BE2C (cell line): ENCODE data around the gene NEU1.
"Not testable (repeated sequence)": the region's sequence is repeated elsewhere in the genome, so short reads cannot be mapped to it uniquely, and the experiment has no call there.

ENCODE experiments used
- DNase-seq: peaks from one replicate; pipeline ENCODE4 v3.0.0-alpha.2; 2020
- H3K27me3 ChIP-seq: fragments of 250-450 bp; sonication (Bioruptor Pico); 2 replicates; pipeline ENCODE4 v1.5.1; 2020; ENCODE audit warnings: mild to moderate bottlenecking
- H3K36me3 ChIP-seq: fragments of 250-450 bp; sonication (Bioruptor Pico); 2 replicates; pipeline ENCODE4 v1.5.1; 2020; ENCODE audit warnings: mild to moderate bottlenecking
- H3K4me1 ChIP-seq: fragments of 250-450 bp; sonication (Bioruptor Pico); 2 replicates; pipeline ENCODE4 v1.5.1; 2020
- H3K4me3 ChIP-seq: 2 replicates; pipeline ENCODE4 v1.5.1; 2011; ENCODE audit warnings: low read depth, low read length
- H3K9me3 ChIP-seq: fragments of 250-450 bp; sonication (Bioruptor Pico); 2 replicates; pipeline ENCODE4 v1.5.1; 2020
- CTCF ChIP-seq: IDR thresholded peaks from 2 replicates; pipeline ENCODE4 v1.5.1; 2012; ENCODE audit warnings: mild to moderate bottlenecking, low read depth, low read length

The NEU1 gene

GRCh38 chr6:31870385-31870921 lies 7.8 kb upstream of the NEU1 start:
- no peak for DNase-seq

GRCh38 chr6:31869343-31869742 lies 6.7 kb upstream of the NEU1 start:
- DNase-seq, result no peak
- H3K36me3 ChIP-seq, result no peaks in the 10 kb centered on the region
- no peak overlapping the region for H3K4me3 ChIP-seq
- H3K9me3 ChIP-seq, result no peaks in the 10 kb centered on the region
- no peak for TF ChIP-seq CTCF
- no peaks in the 10 kb centered on the region for H3K4me1 ChIP-seq
- no peaks in the 10 kb centered on the region for H3K27me3 ChIP-seq

More at GRCh38 chr6:31870385-31870921, 7.8 kb upstream of the NEU1 start:
- peak; percentile 6; the same call in 1 of the 2 replicates for TF ChIP-seq CTCF
- no peaks in the 10 kb centered on the region for H3K4me1 ChIP-seq
- H3K27me3 ChIP-seq, result no peaks in the 10 kb centered on the region
- no peaks in the 10 kb centered on the region for H3K36me3 ChIP-seq
- H3K9me3 ChIP-seq, result no peaks in the 10 kb centered on the region
- H3K4me3 ChIP-seq, result no peak overlapping the region

- DNase-seq, H3K36me3 ChIP-seq, H3K9me3 ChIP-seq, H3K27me3 ChIP-seq, H3K4me3 ChIP-seq, H3K4me1 ChIP-seq: not testable (repeated sequence)
Measured at GRCh38 chr6:31868658-31868971, 6.0 kb upstream of the NEU1 start.

- no peak for TF ChIP-seq CTCF
- no peak for DNase-seq
- no peaks in the 10 kb centered on the region for H3K4me1 ChIP-seq
Measured at GRCh38 chr6:31865205-31866118, 2.8 kb upstream of the NEU1 start.

GRCh38 chr6:31864818-31865204 lies 2.2 kb upstream of the NEU1 start:
- H3K27me3 ChIP-seq, result no peaks in the 10 kb centered on the region
- TF ChIP-seq CTCF, result no peak
- H3K4me3 ChIP-seq, result no peak overlapping the region
- no peaks in the 10 kb centered on the region for H3K9me3 ChIP-seq
- H3K4me1 ChIP-seq, result no peaks in the 10 kb centered on the region
- no peak for DNase-seq
- 0 out of 2 replicates have a peak, but pooled peaks cover 2% of the 10 kb centered on the region for H3K36me3 ChIP-seq

More at GRCh38 chr6:31865205-31866118, 2.8 kb upstream of the NEU1 start:
- H3K9me3 ChIP-seq, result no peaks in the 10 kb centered on the region
- no peak overlapping the region for H3K4me3 ChIP-seq
- H3K27me3 ChIP-seq, result no peaks in the 10 kb centered on the region
- H3K36me3 ChIP-seq, result no peaks in the 10 kb centered on the region

- not testable (repeated sequence) for H3K27me3 ChIP-seq, H3K4me1 ChIP-seq, H3K36me3 ChIP-seq, H3K9me3 ChIP-seq, DNase-seq
- peak overlapping the region; percentile 74 for H3K4me3 ChIP-seq
Measured at GRCh38 chr6:31864123-31864562, 1.5 kb upstream of the NEU1 start.

GRCh38 chr6:31861919-31862343 lies 690 bp downstream of the NEU1 start:
- Histone ChIP-seq H3K36me3 (0 out of 2 replicates have a peak, but pooled peaks cover 3% of the 10 kb centered on the region), H3K27me3 (no peaks in the 10 kb centered on the region), H3K9me3 (no peaks in the 10 kb centered on the region), H3K4me3 (peak overlapping the region; percentile 76), H3K4me1 (no peaks in the 10 kb centered on the region)
- DNase-seq, result no peak
- no peak for TF ChIP-seq CTCF
